GM18858 (cell line): Measurements from ENCODE around the gene MAGI2.
"Not testable (repeated sequence)": the region's sequence is repeated elsewhere in the genome, so short reads cannot be mapped to it uniquely, and the experiment has no call there.

Experiments used
- ATAC-seq: cut with Tn5 transposase; IDR thresholded peaks from one replicate; pipeline ENCODE4 v1.9.1; 2021; ENCODE audit not compliant: unreplicated experiment

MAGI2 gene

DNA sequence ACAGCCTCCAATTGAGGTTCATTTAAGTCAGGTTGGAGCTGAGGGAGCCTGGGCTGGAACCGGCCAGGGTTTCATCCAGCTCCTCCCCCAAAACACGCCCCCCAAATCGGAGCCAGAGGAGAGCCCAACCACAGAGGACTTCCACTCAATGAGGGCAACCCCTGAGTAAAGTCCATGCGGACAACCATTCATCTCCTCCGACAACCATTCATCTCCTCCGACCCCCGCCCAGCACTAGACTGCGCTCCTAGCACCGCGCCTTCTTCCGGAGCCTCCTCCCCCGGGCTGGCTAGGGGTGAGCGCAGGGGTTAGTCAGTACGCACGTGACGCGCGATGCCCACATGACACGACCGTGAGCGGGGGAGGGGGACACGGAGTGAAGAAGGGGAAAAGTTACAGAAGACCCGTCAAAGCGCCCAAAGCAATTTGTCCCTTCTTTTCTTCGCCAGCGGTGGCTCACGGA lies 1.4 kb downstream of the MAGI2 start:
- no peak for ATAC-seq

- ATAC-seq: no peak
These were observed 1.9 kb downstream of the MAGI2 start for GRCh38 chr7:79451580-79451979.

GRCh38 chr7:79442766-79443165 lies 10.7 kb downstream of the MAGI2 start:
- not testable (repeated sequence) for ATAC-seq

DNA sequence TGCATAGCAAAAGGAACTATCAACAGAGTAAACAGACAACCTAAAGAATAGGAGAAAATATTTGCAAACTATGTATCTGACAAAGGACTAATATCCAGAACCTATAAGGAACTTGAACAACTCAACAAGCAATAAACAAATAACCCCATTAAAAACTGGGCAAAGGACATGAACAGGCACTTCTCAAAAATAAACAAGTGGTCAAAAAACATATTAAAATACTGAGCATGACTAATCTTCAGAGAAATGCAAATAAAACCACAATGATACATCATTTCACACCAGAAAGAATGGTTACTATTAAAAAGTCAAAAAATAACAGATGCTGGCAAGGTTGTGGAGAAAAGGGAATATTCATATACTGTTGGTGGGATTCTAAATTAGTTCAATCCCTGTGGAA lies 17.1 kb downstream of the MAGI2 start:
- no peak for ATAC-seq

DNA sequence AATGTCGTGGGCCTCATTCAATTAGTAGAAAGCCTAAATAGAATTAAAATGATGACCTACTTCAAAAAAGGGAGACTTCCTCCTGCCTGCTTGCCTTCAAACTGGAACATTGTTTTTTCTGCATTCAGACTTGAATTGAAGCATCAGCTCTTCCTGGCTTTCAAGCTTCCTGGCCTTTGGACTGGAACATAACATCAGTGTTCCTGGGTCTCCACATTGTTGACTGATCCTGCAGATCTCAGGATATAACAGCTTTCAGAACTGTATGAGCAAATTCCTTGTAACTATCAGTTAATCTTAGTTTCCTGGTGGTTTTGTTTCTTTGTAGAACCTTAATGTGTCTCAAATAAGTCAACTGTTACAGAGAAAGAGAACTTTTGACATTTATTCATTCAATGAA lies 18.6 kb downstream of the MAGI2 start:
- no peak for ATAC-seq

DNA sequence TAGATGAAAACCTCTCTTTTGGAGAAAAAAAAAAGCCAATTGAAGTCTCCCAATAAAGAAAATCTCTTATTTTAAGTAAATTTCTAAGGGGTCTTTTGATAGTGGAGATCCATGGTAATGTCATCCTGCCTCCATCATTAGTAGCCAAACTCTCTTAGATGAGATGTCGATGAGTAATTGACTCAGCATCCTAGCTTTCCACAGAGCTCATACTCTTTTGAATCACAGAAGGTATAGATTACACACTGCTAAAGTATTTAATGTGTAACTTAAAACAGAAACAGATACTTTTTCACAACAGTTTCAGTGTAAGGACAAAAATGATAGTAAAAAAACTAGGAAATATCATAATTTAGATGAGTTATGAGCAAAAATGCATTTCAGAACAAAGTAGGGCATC lies 19.4 kb downstream of the MAGI2 start:
- no peak for ATAC-seq

- ATAC-seq: no peak
These were observed 23.1 kb downstream of the MAGI2 start for GRCh38 chr7:79430391-79430790.

DNA sequence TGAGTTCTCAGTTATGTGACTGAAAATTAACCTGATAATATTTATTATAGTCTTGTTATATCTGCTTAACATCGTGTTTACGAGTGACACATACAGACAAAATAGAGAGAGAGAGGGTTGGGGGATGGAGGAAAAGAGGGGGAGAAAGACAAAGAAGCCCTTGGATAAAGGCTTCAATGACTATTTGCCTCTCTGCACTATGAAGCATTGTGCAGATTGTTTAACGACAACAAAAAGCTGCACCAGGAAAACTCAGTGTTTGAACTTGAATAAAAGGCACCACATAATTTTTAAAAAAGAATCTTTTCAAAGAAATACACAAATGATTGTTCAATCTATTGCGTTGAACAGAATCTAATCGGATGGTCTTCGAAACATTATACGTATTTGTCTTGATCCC lies 27.8 kb downstream of the MAGI2 start:
- no peak for ATAC-seq

- no peak for ATAC-seq
These were observed 31.7 kb downstream of the MAGI2 start for GRCh38 chr7:79421751-79422150.

- no peak for ATAC-seq
These were observed 33.0 kb downstream of the MAGI2 start for GRCh38 chr7:79420464-79420863.

- ATAC-seq: no peak
These were observed 38.6 kb downstream of the MAGI2 start for GRCh38 chr7:79414910-79415309.

GRCh38 chr7:79412915-79413314 lies 40.6 kb downstream of the MAGI2 start:
- ATAC-seq: no peak

GRCh38 chr7:79412438-79412837 lies 41.0 kb downstream of the MAGI2 start:
- no peak for ATAC-seq

GRCh38 chr7:79410345-79410744 lies 43.1 kb downstream of the MAGI2 start:
- ATAC-seq: no peak

GRCh38 chr7:79407351-79407750 lies 46.1 kb downstream of the MAGI2 start:
- ATAC-seq: no peak

DNA sequence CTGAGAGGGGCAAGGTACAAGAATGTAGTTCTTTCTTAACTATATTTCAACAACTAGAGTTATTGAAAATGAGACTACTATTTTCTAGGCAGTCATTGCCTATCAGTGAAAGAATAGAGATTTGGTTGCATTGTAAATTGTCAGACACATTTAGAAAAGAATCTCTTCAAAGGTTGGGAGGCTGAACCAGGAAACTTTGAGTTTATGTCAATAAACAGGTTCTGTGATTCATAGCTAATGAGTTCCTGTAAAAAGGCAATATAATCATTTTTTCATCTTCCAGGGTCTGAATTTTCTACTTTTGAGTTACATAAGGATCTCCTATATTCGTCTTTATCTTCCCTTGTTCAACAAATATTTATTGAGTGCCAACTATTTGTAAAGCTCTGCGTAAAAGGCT lies 47.1 kb downstream of the MAGI2 start:
- ATAC-seq: no peak

DNA sequence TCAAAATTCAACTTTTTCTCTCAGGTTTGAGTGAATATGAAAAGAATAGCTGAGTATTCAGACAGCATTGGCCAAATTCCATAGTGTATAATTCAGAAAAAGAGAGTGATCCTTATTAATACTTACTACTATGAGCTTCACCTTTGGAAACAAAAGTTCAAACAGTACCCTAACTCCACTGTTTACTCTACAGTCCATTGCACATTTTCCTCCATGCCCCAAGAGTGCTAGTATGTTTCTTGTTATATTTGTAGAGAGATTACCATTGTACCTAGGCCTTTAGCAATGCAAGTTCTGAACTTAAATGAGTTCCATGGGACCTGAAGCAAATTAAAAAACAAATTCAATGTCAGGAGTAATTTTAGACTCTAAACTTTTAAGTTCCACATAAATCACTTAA lies 48.1 kb downstream of the MAGI2 start:
- no peak for ATAC-seq

GRCh38 chr7:79403879-79404278 lies 49.6 kb downstream of the MAGI2 start:
- no peak for ATAC-seq

DNA sequence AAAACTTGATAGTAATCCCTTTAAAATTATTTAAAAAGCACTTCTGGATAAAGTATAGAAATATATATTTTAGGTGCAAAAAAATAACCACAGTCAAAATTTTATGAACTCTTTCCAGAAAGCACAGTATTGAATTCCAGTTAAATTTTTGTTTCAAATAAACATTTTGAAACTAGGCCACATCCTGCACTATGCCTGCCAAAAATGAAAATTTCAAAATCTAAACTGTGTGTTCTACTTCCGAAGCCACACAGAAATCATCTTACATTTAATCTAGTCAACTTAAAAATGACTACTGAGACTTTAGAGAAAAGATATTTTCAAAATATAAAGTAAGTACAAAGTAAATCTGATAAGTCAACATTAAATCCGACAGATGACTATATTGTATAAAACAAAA lies 50.0 kb downstream of the MAGI2 start:
- no peak for ATAC-seq

GRCh38 chr7:79401254-79401653 lies 52.2 kb downstream of the MAGI2 start:
- no peak for ATAC-seq

- ATAC-seq: no peak
These were observed 53.2 kb downstream of the MAGI2 start for GRCh38 chr7:79400222-79400621.

DNA sequence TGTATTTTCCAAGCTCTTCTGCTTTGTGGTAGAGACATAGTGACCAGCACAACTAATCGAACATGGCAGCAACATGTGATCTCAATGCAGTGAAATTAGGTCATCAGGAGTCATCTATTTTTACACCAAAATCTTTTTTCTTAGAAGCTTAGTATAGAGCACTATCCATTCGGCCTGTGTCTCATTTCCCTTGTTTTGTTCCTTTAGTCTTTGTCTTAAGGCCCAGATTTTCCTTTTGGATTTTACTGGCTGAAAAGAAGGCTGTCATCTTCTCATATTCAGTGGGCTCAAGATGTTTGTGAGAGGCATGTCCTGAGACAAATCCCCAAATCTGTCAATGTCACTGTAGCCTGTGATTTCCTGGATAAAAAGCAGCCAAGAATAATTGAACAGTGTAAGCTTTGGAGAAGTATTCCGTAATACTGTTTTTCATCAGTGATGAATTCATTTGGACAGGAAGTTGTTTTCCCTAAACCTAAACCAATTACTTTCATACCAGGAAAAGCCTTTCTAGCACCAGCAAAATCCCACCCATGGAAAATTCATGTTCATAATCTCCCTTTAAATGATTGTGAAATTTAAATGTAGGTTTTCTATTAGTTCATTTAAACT lies 55.2 kb downstream of the MAGI2 start:
- ATAC-seq: no peak

- ATAC-seq: no peak
These were observed 66.6 kb downstream of the MAGI2 start for GRCh38 chr7:79386688-79387422.
